Coronary artery (tissue), 2 donors: Measurements from ENCODE around the gene PCDHGC5.

ENCODE experiments used
- DNase-seq: peaks from one replicate; pipeline ENCODE4 v3.0.0-alpha.2; 2017; ENCODE audit warnings: low spot score
- H3K27ac ChIP-seq, 2 donors: fragments of 200-600 bp; sonication (generic); one replicate each; pipeline ENCODE4 v1.5.1; 2016 to 2019
- H3K4me3 ChIP-seq: fragments of 200-600 bp; sonication (generic); 2 replicates; pipeline ENCODE4 v1.5.1; 2016; ENCODE audit warnings: mild to moderate bottlenecking, moderate library complexity
- CTCF ChIP-seq: fragments of 200-600 bp; sonication (generic); IDR thresholded peaks from one replicate; pipeline ENCODE4 v1.5.1; 2019; ENCODE audit warnings: antibody characterized with exemption

PCDHGC5 gene

GRCh38 chr5:141532726-141533125 lies 43.8 kb downstream of the PCDHGC5 start:
- no peak overlapping the region for H3K27ac ChIP-seq
- H3K4me3 ChIP-seq: no peak overlapping the region
- DNase-seq: no peak
- TF ChIP-seq CTCF: no peak

GRCh38 chr5:141533897-141534296 lies 45.0 kb downstream of the PCDHGC5 start:
- Histone ChIP-seq H3K4me3 (no peak overlapping the region), H3K27ac (no peak overlapping the region)
- DNase-seq: no peak
- no peak for TF ChIP-seq CTCF

- no peak overlapping the region for H3K27ac ChIP-seq
- no peak for DNase-seq
- TF ChIP-seq CTCF: no peak
- no peak overlapping the region for H3K4me3 ChIP-seq
Observed at GRCh38 chr5:141534492-141535213, 45.8 kb downstream of the PCDHGC5 start.
